ENCODE measurements around the gene GRAMD2B. TPM values are rescaled to one million over a fixed set of nuclear protein-coding genes. Genes with fewer than 3 reads are reported as not detected.

Gene GRAMD2B
- total and polyA plus RNA-seq, 4 experiments from 2014 or later = 4.0 to 6.1 (median 5.1) TPM

GRCh38 chr5:126384985-126385384, 38.2 kb upstream of the GRAMD2B start:
- Histone ChIP-seq H3K27ac (ENCODE audit: low read depth, low read length) (no peak overlapping the region), H3K4me1 (ENCODE audit: insufficient read depth, low read length) (no peaks in the 10 kb centered on the region), H3K27me3 (ENCODE audit: insufficient read depth, low read length) (no peaks in the 10 kb centered on the region), H3K36me3 (ENCODE audit: insufficient read depth, low read length) (no peaks in the 10 kb centered on the region), H3K9me3 (ENCODE audit: control insufficient read depth in 1 of 2, low read length in 2 of 2) (no peaks in the 10 kb centered on the region), H3K4me3 (ENCODE audit: low read length in 2 of 2) (no peak overlapping the region)
- CTCF ChIA-PET (ENCODE audit: partially characterized antibody) = no interaction called here
- Mint-ChIP-seq H3K4me1 (no peaks in the 10 kb centered on the region), H3K27me3 (peaks cover 0 to 4% of the 10 kb centered on the region in 2 donors), H3K27ac (no peak overlapping the region), H3K9me3 (peaks cover 0 to 9% (median 6%) of the 10 kb centered on the region in 8 donors), H3K36me3 (peaks cover 0 to 6% of the 10 kb centered on the region in 2 donors), H3K4me3 (no peak overlapping the region)
- POLR2A ChIA-PET (ENCODE audit: partially characterized antibody) = no interaction called here
- DNase-seq = no peak
- intact Hi-C loops (cut with micrococcal nuclease) = no loop called here

- H3K27ac ChIP-seq (ENCODE audit: low read depth, low read length) = no peak overlapping the region
- ChIA-PET CTCF (ENCODE audit: partially characterized antibody) (interaction anchor here (1.2 kb wide), 1 partner anchor 114 kb away, joined by 4 read pairs; no protein-coding TSS in a partner anchor), POLR2A (ENCODE audit: partially characterized antibody) (no interaction called here)
- H3K27me3 ChIP-seq (ENCODE audit: insufficient read depth, low read length) = no peaks in the 10 kb centered on the region
- DNase-seq = no peak
- peaks cover 0 to 6% of the 10 kb centered on the region in 2 donors for H3K36me3 Mint-ChIP-seq
- no peak overlapping the region for H3K4me3 Mint-ChIP-seq
- H3K9me3 Mint-ChIP-seq = peaks cover 0 to 9% (median 6%) of the 10 kb centered on the region in 8 donors
- no peaks in the 10 kb centered on the region for H3K9me3 ChIP-seq (ENCODE audit: control insufficient read depth in 1 of 2, low read length in 2 of 2)
- H3K4me1 Mint-ChIP-seq = no peaks in the 10 kb centered on the region
- H3K4me3 ChIP-seq (ENCODE audit: low read length in 2 of 2) = no peak overlapping the region
- intact Hi-C loops (cut with micrococcal nuclease) = no loop called here
- peaks cover 0 to 4% of the 10 kb centered on the region in 2 donors for H3K27me3 Mint-ChIP-seq
- H3K27ac Mint-ChIP-seq = peak overlapping the region in 2 of 7 donors; percentile 9 to 48
- no peaks in the 10 kb centered on the region for H3K36me3 ChIP-seq (ENCODE audit: insufficient read depth, low read length)
- H3K4me1 ChIP-seq (ENCODE audit: insufficient read depth, low read length) = no peaks in the 10 kb centered on the region
Measured at GRCh38 chr5:126385524-126386502, 37.4 kb upstream of the GRAMD2B start.

- Mint-ChIP-seq H3K27ac (no peak overlapping the region), H3K4me3 (no peak overlapping the region), H3K36me3 (no peaks in the 10 kb centered on the region), H3K9me3 (peaks cover 0 to 4% (median 0%) of the 10 kb centered on the region in 8 donors), H3K27me3 (peaks cover 2 to 4% of the 10 kb centered on the region in 2 donors), H3K4me1 (no peaks in the 10 kb centered on the region)
- Histone ChIP-seq H3K4me3 (ENCODE audit: low read length in 2 of 2) (no peak overlapping the region), H3K9me3 (ENCODE audit: control insufficient read depth in 1 of 2, low read length in 2 of 2) (no peaks in the 10 kb centered on the region), H3K36me3 (ENCODE audit: insufficient read depth, low read length) (no peaks in the 10 kb centered on the region), H3K4me1 (ENCODE audit: insufficient read depth, low read length) (no peaks in the 10 kb centered on the region), H3K27ac (ENCODE audit: low read depth, low read length) (no peak overlapping the region), H3K27me3 (ENCODE audit: insufficient read depth, low read length) (no peaks in the 10 kb centered on the region)
- ChIA-PET CTCF (ENCODE audit: partially characterized antibody) (interaction anchor here (2.2 kb wide), 1 partner anchor 35 kb away, joined by 5 read pairs; no protein-coding TSS in a partner anchor), POLR2A (ENCODE audit: partially characterized antibody) (no interaction called here)
- DNase-seq = no peak
- intact Hi-C loops (cut with micrococcal nuclease) = no loop called here
Measured at GRCh38 chr5:126389179-126389578, 34.0 kb upstream of the GRAMD2B start.

- Mint-ChIP-seq H3K4me1 (no peaks in the 10 kb centered on the region), H3K4me3 (no peak overlapping the region), H3K27me3 (peaks cover 2 to 4% of the 10 kb centered on the region in 2 donors), H3K36me3 (no peaks in the 10 kb centered on the region), H3K9me3 (peaks cover 0 to 4% (median 0%) of the 10 kb centered on the region in 8 donors), H3K27ac (no peak overlapping the region)
- DNase-seq = no peak
- Histone ChIP-seq H3K27me3 (ENCODE audit: insufficient read depth, low read length) (no peaks in the 10 kb centered on the region), H3K4me1 (ENCODE audit: insufficient read depth, low read length) (no peaks in the 10 kb centered on the region), H3K4me3 (ENCODE audit: low read length in 2 of 2) (no peak overlapping the region), H3K9me3 (ENCODE audit: control insufficient read depth in 1 of 2, low read length in 2 of 2) (no peaks in the 10 kb centered on the region), H3K27ac (ENCODE audit: low read depth, low read length) (no peak overlapping the region), H3K36me3 (ENCODE audit: insufficient read depth, low read length) (no peaks in the 10 kb centered on the region)
- intact Hi-C loops (cut with micrococcal nuclease) = no loop called here
- ChIA-PET POLR2A (ENCODE audit: partially characterized antibody) (no interaction called here), CTCF (ENCODE audit: partially characterized antibody) (no interaction called here)
Measured at GRCh38 chr5:126390051-126390450, 33.2 kb upstream of the GRAMD2B start.

GRCh38 chr5:126391386-126391785, 31.8 kb upstream of the GRAMD2B start:
- H3K9me3 Mint-ChIP-seq = peaks cover 0 to 4% (median 0%) of the 10 kb centered on the region in 8 donors
- no peak for DNase-seq
- POLR2A ChIA-PET (ENCODE audit: partially characterized antibody) = no interaction called here
- Histone ChIP-seq H3K36me3 (ENCODE audit: insufficient read depth, low read length) (no peaks in the 10 kb centered on the region), H3K27me3 (ENCODE audit: insufficient read depth, low read length) (no peaks in the 10 kb centered on the region), H3K4me1 (ENCODE audit: insufficient read depth, low read length) (no peaks in the 10 kb centered on the region), H3K4me3 (ENCODE audit: low read length in 2 of 2) (no peak overlapping the region), H3K9me3 (ENCODE audit: control insufficient read depth in 1 of 2, low read length in 2 of 2) (no peaks in the 10 kb centered on the region), H3K27ac (ENCODE audit: low read depth, low read length) (no peak overlapping the region)
- H3K27me3 Mint-ChIP-seq = peaks cover 0 to 2% of the 10 kb centered on the region in 2 donors
- intact Hi-C loops (cut with micrococcal nuclease) = no loop called here
- CTCF ChIA-PET (ENCODE audit: partially characterized antibody) = interaction anchor here (0.7 kb wide), 1 partner anchor 13 kb away, joined by 3 read pairs; no protein-coding TSS in a partner anchor
- no peak overlapping the region for H3K27ac Mint-ChIP-seq
- no peaks in the 10 kb centered on the region for H3K36me3 Mint-ChIP-seq
- no peaks in the 10 kb centered on the region for H3K4me1 Mint-ChIP-seq
- H3K4me3 Mint-ChIP-seq = no peak overlapping the region

GRCh38 chr5:126394211-126394788, 28.9 kb upstream of the GRAMD2B start:
- Mint-ChIP-seq H3K27me3 (peaks cover 0 to 2% of the 10 kb centered on the region in 2 donors), H3K4me3 (no peak overlapping the region), H3K4me1 (peaks cover 0 to 3% (median under 1%) of the 10 kb centered on the region in 4 donors), H3K27ac (no peak overlapping the region), H3K9me3 (peaks cover 0 to 11% (median 8%) of the 10 kb centered on the region in 8 donors), H3K36me3 (peaks cover 0 to 1% of the 10 kb centered on the region in 2 donors)
- DNase-seq = no peak
- H3K9me3 ChIP-seq (ENCODE audit: control insufficient read depth in 1 of 2, low read length in 2 of 2) = no peaks in the 10 kb centered on the region
- no peaks in the 10 kb centered on the region for H3K4me1 ChIP-seq (ENCODE audit: insufficient read depth, low read length)
- CTCF ChIA-PET (ENCODE audit: partially characterized antibody) = no interaction called here
- H3K36me3 ChIP-seq (ENCODE audit: insufficient read depth, low read length) = no peaks in the 10 kb centered on the region
- H3K4me3 ChIP-seq (ENCODE audit: low read length in 2 of 2) = no peak overlapping the region
- intact Hi-C loops (cut with micrococcal nuclease) = no loop called here
- H3K27me3 ChIP-seq (ENCODE audit: insufficient read depth, low read length) = no peaks in the 10 kb centered on the region
- H3K27ac ChIP-seq (ENCODE audit: low read depth, low read length) = no peak overlapping the region
- POLR2A ChIA-PET (ENCODE audit: partially characterized antibody) = no interaction called here

GRCh38 chr5:126395198-126395597, 28.0 kb upstream of the GRAMD2B start:
- Mint-ChIP-seq H3K9me3 (peaks cover 0 to 19% (median 14%) of the 10 kb centered on the region in 8 donors), H3K36me3 (peaks cover 0 to 9% of the 10 kb centered on the region in 2 donors), H3K4me3 (no peak overlapping the region), H3K27me3 (peaks cover 0 to 2% of the 10 kb centered on the region in 2 donors), H3K27ac (no peak overlapping the region), H3K4me1 (peaks cover 0 to 3% (median under 1%) of the 10 kb centered on the region in 4 donors)
- H3K9me3 ChIP-seq (ENCODE audit: control insufficient read depth in 1 of 2, low read length in 2 of 2) = no peaks in the 10 kb centered on the region
- ChIA-PET CTCF (ENCODE audit: partially characterized antibody) (no interaction called here), POLR2A (ENCODE audit: partially characterized antibody) (no interaction called here)
- H3K4me1 ChIP-seq (ENCODE audit: insufficient read depth, low read length) = no peaks in the 10 kb centered on the region
- no peak for DNase-seq
- no peaks in the 10 kb centered on the region for H3K36me3 ChIP-seq (ENCODE audit: insufficient read depth, low read length)
- H3K27ac ChIP-seq (ENCODE audit: low read depth, low read length) = no peak overlapping the region
- no peak overlapping the region for H3K4me3 ChIP-seq (ENCODE audit: low read length in 2 of 2)
- no peaks in the 10 kb centered on the region for H3K27me3 ChIP-seq (ENCODE audit: insufficient read depth, low read length)
- intact Hi-C loops (cut with micrococcal nuclease) = no loop called here
